MG63 (cell line): ENCODE measurements around the gene TKFC. TPM values are rescaled to one million over a fixed set of nuclear protein-coding genes. Genes with fewer than 3 reads are reported as not detected.
A peak's percentile ranks its signal among the peaks of the same experiment; 100 is the strongest.
"Not testable (repeated sequence)": the region's sequence is repeated elsewhere in the genome, so short reads cannot be mapped to it uniquely, and the experiment has no call there.

Source experiments
- DNase-seq: peaks from one replicate; pipeline ENCODE4 v3.0.0-alpha.2; 2020
- H3K27me3 ChIP-seq: fragments of 250-450 bp; sonication (Bioruptor Pico); 2 replicates; pipeline ENCODE4 v1.5.1; 2020; ENCODE audit warnings: mild to moderate bottlenecking, moderate library complexity
- H3K36me3 ChIP-seq: fragments of 250-450 bp; sonication (Bioruptor Pico); 2 replicates; pipeline ENCODE4 v1.5.1; 2020; ENCODE audit warnings: mild to moderate bottlenecking, moderate library complexity
- H3K4me3 ChIP-seq: fragments of 250-450 bp; sonication (Bioruptor Pico); 2 replicates; pipeline ENCODE4 v1.5.1; 2020; ENCODE audit warnings: mild to moderate bottlenecking, moderate library complexity
- H3K9me3 ChIP-seq: fragments of 250-450 bp; sonication (Bioruptor Pico); 2 replicates; pipeline ENCODE4 v1.5.1; 2020; ENCODE audit warnings: mild to moderate bottlenecking, moderate library complexity
- total RNA-seq: library from RNA; depleted of rRNA; stranded (reverse); fragments of >200 nt; shearing (Covaris generic); gene quantifications from 2 replicates; pipeline ENCODE4 v1.2.3, GENCODE V29; 2014; ENCODE audit warnings: low replicate concordance; rRNA removed

Gene TKFC
- total RNA-seq, 1 experiment from 2014 or later = 36.0 TPM

DNA sequence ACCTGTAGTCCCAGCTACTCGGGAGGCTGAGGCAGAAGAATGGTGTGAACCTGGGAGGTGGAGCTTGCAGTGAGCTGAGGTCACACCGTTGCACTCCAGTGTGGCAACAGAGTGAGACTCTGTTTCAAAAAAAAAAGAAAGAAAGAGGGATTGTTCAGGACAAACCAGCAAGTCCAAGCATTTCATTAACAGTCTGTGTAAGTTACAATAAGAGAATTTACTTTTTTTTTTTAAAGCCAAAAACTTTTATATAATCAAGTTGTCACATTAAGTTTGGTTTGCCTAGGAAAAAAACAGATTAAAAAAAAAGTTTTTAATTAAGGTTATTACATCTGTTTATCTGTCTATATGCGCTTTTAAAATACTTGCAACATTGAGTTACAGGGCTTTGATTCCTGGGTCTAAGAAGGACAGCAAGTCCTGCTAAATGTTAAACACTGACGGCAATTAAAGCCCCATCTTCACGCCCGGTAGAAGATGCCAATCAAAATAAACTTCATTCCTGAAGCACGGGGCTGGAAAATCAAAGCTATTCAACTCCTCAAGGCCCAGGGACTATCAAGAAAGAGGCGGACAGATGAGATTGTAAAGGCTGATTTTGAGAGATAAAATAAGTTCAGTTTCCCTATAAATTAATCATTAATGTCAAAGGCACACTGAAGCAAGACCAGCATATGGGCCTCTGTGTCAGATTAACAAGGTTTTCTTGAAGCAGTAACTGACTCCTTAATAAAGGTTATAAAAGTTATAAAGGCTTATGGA lies 39.8 kb downstream of the TKFC start:
- Histone ChIP-seq H3K27me3 (no peaks in the 10 kb centered on the region), H3K36me3 (peaks cover 42% of the 10 kb centered on the region), H3K9me3 (no peaks in the 10 kb centered on the region), H3K4me3 (no peak overlapping the region)
- no peak for DNase-seq

DNA sequence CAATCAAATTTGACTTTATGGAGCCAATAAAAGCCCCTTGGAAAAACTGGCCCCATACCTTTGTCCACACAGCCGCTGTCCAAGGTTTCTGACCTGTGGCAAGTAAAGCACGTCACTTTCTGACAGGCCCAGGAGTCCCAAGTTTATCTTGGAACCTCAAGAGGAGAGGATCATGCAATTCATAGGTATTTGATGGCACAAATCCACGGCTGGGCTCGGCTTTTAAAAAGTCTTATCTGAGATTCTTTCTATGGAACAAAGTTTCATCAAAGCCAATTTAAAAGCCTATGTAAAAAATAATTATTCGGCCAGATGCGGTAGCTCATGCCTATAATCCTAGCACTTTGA lies 42.7 kb downstream of the TKFC start:
- Histone ChIP-seq H3K27me3 (no peaks in the 10 kb centered on the region), H3K9me3 (no peaks in the 10 kb centered on the region), H3K36me3 (peaks cover 14% of the 10 kb centered on the region), H3K4me3 (no peak overlapping the region)
- DNase-seq = no peak

DNA sequence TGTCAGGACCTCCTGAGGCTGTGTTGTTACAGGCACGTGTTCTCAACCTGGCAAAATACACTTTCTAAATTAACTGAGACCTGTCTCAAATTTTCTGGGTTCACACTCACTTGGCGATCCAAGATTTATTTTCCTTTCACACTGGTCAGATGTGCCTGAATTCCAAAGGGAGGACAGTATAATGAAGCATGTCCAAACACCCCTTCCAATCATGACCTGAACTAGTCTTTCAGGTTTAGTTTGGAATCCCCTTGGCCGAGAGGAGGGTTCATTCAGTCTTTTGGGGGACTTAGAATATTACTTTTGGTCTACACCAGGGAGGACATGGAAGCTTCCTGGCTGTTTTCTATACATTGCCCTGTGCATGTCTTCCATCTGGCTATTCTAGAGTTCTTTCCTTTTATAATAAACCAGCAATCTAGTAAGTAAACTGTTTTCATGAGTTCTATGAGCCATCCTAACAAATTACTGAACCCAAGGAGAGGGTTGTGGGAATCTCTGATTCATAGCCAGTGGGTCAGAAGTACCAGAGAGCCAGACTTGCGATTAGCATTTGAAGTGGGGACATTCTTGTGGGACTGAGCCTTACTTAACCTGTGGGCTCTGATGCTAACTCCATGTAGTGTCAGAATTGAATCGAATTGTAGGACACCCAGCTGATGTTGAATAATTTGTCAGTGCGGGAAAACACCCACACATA lies 44.6 kb downstream of the TKFC start:
- no peaks in the 10 kb centered on the region for H3K9me3 ChIP-seq
- no peak for DNase-seq
- H3K4me3 ChIP-seq = no peak overlapping the region
- H3K27me3 ChIP-seq = no peaks in the 10 kb centered on the region
- H3K36me3 ChIP-seq = peaks cover 6% of the 10 kb centered on the region

DNA sequence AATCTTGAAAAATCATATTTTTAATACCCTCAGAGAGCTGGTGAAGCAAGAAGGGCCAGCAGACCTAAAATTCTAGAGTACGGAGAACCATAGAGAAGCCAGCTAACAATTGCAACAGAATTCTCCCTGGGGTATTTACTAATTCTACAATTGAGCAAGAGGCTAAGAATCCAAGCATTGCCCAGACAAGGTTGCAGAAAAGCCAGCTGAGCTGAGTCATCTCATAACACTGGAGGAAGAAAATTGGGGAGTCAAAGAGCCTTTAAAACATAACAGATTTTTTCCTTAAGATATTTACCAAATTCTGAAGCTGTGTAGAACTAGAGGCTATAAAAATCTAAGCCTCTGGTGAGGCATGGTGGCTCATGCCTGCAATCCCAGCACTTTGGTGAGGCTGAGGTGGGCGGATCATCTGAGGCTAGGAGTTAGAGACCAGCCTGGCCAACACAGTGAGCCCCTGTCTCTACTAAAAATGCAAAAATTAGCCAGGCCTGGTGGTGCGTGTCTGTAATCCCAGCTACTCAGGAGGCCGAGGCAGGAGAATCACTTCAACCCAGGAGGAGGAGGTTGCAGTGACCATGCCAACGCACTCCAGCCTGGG lies 45.8 kb downstream of the TKFC start:
- H3K9me3 ChIP-seq = no peaks in the 10 kb centered on the region

DNA sequence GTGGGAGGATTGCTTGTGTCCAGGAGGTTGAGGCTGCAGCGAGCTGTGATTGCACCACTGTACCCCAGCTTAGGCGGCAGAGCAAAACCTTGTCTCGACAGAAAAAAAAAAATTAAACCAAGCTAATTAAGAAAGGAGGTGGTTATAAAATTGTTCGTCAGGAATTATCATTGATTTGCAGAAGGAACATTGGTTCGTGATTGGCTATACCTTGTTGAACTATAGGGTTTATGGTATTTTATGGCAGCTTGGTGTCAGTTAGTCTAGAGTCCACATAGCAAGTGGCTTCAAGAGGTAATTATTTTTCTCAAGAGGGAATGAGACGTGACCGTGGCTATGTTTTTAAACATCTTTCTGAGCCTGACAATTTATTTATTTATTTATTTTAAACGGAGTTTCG lies 47.9 kb downstream of the TKFC start:
- H3K27me3 ChIP-seq = no peaks in the 10 kb centered on the region
- no peak for DNase-seq
- H3K4me3 ChIP-seq = no peak overlapping the region

More for the DNA sequence above, 45.8 kb downstream of the TKFC start:
- Histone ChIP-seq H3K27me3 (no peaks in the 10 kb centered on the region), H3K36me3 (peaks cover 6% of the 10 kb centered on the region), H3K4me3 (no peak overlapping the region)
- DNase-seq = peak; percentile 79

GRCh38 chr11:61383859-61384258 lies 50.8 kb downstream of the TKFC start:
- H3K4me3 ChIP-seq, DNase-seq, H3K36me3 ChIP-seq, H3K9me3 ChIP-seq, H3K27me3 ChIP-seq: not testable (repeated sequence)

More for the DNA sequence above, 47.9 kb downstream of the TKFC start:
- Histone ChIP-seq H3K9me3 (no peaks in the 10 kb centered on the region), H3K36me3 (no peaks in the 10 kb centered on the region)

GRCh38 chr11:61384271-61385242 lies 51.5 kb downstream of the TKFC start:
- Histone ChIP-seq H3K36me3 (no peaks in the 10 kb centered on the region), H3K27me3 (no peaks in the 10 kb centered on the region), H3K9me3 (no peaks in the 10 kb centered on the region), H3K4me3 (no peak overlapping the region)
- no peak for DNase-seq

- H3K36me3 ChIP-seq = 0 out of 2 replicates have a peak, but pooled peaks cover 4% of the 10 kb centered on the region
- H3K9me3 ChIP-seq = no peaks in the 10 kb centered on the region
- DNase-seq = no peak
- no peaks in the 10 kb centered on the region for H3K27me3 ChIP-seq
- H3K4me3 ChIP-seq = no peak overlapping the region
These were observed 57.1 kb downstream of the TKFC start for GRCh38 chr11:61390161-61390560.

DNA sequence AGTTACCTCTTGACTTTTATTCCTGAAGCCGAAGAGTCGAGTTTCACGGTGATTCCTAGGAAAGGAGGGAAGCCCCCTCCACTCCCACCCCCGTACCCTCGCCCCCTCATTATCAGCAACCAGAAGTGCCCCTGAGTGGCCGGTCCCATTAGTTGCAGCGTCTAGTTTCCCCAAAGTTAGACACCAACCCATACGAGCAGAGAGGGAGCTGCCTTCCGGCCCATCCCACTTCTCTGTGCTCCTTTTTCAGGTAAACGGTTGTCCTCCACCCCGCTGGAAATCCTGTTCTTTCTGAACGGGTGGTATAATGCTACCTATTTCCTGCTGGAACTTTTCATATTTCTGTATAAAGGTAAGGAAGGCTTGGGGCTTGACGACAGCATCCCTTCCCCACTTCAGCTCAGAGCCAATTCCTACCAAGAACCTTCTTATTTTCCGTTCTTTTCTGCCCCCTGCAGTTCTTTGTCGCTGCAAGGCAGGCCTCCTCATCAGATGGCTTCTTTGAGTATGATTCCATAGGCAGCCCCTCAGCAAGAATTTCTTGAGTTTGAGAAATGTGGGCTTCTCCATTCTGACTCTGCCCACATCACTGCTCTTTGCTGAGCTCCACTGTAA lies 60.1 kb downstream of the TKFC start:
- Histone ChIP-seq H3K36me3 (peaks cover 10% of the 10 kb centered on the region), H3K9me3 (no peaks in the 10 kb centered on the region), H3K4me3 (peak overlapping the region; percentile 82), H3K27me3 (no peaks in the 10 kb centered on the region)
- DNase-seq = no peak

Other genes with a start within 250 kb of the TKFC start
- not detected in 2 replicates for gene CD5, start 230.7 kb upstream of the TKFC start, total RNA-seq
- gene VPS37C, start 171.8 kb upstream of the TKFC start, total RNA-seq = 11.3 and 22.9 TPM in 2 replicates
- not detected in 2 replicates for gene PGA3, start 129.7 kb upstream of the TKFC start, total RNA-seq
- not detected in 2 replicates for gene PGA4, start 110.9 kb upstream of the TKFC start, total RNA-seq
- gene PGA5, start 92.1 kb upstream of the TKFC start, total RNA-seq = not detected in 2 replicates
- gene VWCE, start 37.9 kb upstream of the TKFC start, total RNA-seq = not detected in 2 replicates
- gene DDB1, start 123 bp upstream of the TKFC start, total RNA-seq = 170 and 250 TPM in 2 replicates
- 50.5 and 60.2 TPM in 2 replicates for gene CYB561A3, start 28.7 kb downstream of the TKFC start, total RNA-seq
- gene TMEM138, start 29.1 kb downstream of the TKFC start, total RNA-seq = 15.0 and 70.0 TPM in 2 replicates
- 7.5 and 12.3 TPM in 2 replicates for gene TMEM216, start 59.4 kb downstream of the TKFC start, total RNA-seq
- 26.0 and 40.3 TPM in 2 replicates for gene CPSF7, start 96.7 kb downstream of the TKFC start, total RNA-seq
- gene SDHAF2, start 96.9 kb downstream of the TKFC start, total RNA-seq = 18.2 and 35.5 TPM in 2 replicates
- gene LRRC10B, start 175.5 kb downstream of the TKFC start, total RNA-seq = 1.0 and 1.3 TPM in 2 replicates
- 3.7 and 9.9 TPM in 2 replicates for gene SYT7, start 247.8 kb downstream of the TKFC start, total RNA-seq